Fibroblast of skin of left biceps (primary cell): ENCODE results near the gene C19orf67.

Experiments
- DNase-seq, 2 experiments: peaks; one replicate each; pipeline ENCODE4 v3.0.0-alpha.2; 2013; ENCODE audit warnings: low read depth in 2 of 2

The C19orf67 gene

DNA sequence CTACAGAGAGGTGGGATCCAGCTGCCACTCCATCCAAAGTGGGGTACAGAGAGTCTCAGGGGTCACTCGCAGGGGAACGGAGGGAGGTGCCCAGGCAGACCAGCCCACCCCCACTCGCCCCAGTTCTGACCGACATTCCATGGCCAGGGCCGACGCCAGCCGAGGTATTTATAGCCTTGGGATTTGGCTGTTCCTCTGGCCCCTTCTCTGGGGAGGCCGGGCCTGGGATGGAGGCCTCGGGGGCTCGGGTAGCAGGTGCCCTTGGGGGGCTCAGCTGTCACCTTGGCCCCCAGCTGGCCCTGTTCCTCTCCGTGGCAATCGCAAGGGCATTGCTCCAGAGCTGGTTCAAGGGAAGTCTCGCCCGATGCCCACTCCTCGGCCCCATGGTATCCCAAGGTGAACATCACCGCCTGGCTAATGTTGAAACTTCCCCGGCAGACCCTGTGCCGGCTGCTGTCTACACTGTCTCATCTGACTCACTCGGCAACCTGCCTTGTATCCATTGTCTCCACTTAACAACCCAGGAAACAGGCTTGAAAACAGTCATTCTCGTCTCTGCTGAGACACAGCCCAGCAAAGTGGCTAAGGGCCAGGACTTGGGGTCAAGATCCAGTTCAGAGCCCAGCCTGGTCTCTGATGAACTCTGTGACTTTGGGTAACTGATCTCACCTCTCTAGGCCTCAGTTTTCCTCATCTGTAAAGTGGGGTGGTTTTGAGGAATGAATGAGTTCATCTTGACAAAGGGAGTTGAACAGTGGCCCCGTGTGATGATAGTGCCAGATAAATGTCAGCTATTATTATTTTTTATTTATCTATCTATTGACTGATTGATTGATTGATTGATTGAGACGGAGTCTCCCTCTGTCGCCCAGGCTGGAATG lies 22.2 kb upstream of the C19orf67 start:
- DNase-seq, result no peak

- no peak for DNase-seq
Measured at GRCh38 chr19:14106840-14107239, 21.3 kb upstream of the C19orf67 start.

GRCh38 chr19:14105680-14106079 lies 20.1 kb upstream of the C19orf67 start:
- no peak for DNase-seq

- DNase-seq, result no peak
Measured at GRCh38 chr19:14103310-14103709, 17.7 kb upstream of the C19orf67 start.

- DNase-seq, result no peak
Measured at GRCh38 chr19:14102756-14103155, 17.2 kb upstream of the C19orf67 start.

DNA sequence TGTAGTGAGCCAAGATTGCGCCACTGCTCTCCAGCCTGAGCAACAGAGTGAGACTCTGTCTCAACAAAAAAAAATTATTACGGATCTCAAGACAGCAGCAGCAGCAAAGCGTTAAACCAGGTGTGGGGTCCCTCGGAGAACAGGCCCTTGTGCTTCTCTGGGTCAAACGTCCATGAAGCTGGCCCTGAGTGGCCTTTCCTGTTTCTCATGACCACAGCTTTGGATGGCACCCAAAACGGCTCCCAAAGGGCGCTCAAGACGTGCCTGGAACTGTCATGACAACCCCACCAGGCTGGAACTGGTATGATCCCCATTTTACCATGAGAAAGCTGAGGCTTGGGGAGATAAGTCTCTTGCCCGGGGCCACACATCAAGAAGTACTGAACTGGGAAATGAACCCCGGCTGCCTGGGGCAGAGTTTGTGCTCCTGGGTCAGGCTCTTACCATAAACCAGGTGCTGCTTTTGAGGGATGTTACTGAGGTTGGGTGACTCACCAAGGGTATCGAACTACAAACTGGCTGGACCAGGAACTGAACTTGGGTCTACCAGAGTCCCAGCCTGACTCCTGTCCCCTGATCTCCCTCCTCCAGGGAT lies 16.6 kb upstream of the C19orf67 start:
- DNase-seq, result no peak

GRCh38 chr19:14101003-14101545 lies 15.5 kb upstream of the C19orf67 start:
- no peak for DNase-seq

GRCh38 chr19:14097532-14098151 lies 12.1 kb upstream of the C19orf67 start:
- no peak for DNase-seq

GRCh38 chr19:14096272-14096992 lies 10.8 kb upstream of the C19orf67 start:
- DNase-seq, result no peak

DNA sequence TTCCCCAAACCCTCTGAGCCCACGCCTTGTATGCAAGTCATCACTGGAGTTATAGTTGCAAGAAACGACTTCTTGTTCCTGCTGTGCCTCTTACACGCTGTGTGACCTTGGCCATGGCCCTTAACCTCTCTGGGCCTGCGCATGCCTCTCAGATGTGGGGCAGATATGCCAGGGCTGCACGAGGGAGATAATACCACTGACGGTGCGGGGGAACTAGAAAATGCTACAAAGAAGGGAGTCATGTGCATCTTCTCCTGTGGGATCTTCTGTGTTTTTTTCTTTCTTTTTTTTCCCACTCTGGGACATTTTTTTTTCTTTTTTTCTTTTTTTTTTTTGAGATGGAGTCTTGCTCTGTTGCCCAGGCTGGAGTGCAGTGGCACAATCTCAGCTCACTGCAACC lies 9.3 kb upstream of the C19orf67 start:
- no peak for DNase-seq

- DNase-seq, result no peak
Measured at GRCh38 chr19:14093117-14093823, 7.7 kb upstream of the C19orf67 start.

GRCh38 chr19:14091813-14092462 lies 6.4 kb upstream of the C19orf67 start:
- DNase-seq, result no peak

GRCh38 chr19:14091081-14091812 lies 5.7 kb upstream of the C19orf67 start:
- peak; percentile 23 to 31 for DNase-seq

DNA sequence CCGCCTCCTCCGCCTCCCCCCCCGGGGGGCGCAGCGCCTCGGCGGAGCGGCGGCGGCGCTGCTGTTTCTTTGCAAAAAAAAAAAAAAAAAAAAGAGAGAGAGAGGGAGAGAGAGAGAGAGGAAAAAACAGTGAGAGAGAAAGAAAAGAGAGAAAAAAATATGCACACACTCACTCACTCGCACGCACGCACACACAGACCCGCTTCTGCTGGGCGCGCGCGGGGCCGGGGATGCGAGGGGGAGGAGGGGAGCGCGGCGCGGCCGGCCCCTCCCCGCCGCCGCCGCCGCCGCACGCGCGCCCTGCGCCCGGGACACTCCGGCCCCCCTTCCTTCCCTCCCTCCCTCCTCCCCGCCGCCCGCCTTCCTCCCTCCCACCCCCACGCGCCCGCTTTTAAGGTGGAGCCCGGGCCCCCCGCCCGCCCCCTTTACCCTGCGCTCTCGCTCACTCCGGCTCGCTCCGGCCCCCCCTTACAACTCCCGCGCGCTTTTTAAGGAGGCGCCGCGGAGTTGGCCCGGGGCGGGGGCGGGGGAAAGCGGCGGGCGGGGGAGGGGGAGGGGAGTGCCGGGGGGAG lies 5.0 kb upstream of the C19orf67 start, which contains the start of gene SAMD1:
Gene SAMD1, minus strand, starts transcription at position 243 of the 572 bp plus-strand sequence.
- DNase-seq, result peak; percentile 84 to 87

- peak in 1 of 2 experiments; percentile 20 for DNase-seq
Measured at GRCh38 chr19:14089662-14090508, 4.3 kb upstream of the C19orf67 start.

DNA sequence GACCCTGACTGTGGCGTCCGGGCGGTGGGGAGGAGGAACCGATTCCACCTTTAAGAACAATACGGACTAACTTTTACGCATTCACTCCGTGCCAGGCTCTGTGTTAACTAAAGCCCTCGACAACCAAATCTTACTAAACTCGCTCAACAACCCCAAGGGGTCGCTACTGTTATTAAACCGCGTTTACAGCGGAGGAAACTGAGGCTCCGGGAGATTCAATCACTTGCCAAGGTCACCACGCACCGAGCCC lies 3.8 kb upstream of the C19orf67 start:
- no peak for DNase-seq

- no peak for DNase-seq
Measured at GRCh38 chr19:14088634-14089411, 3.2 kb upstream of the C19orf67 start.

- DNase-seq, result no peak
Measured at GRCh38 chr19:14086098-14086497, 515 bp upstream of the C19orf67 start.
